ENCODE results near the gene ADIG. TPM values are rescaled to one million over a fixed set of nuclear protein-coding genes. Genes with fewer than 3 reads are reported as not detected.
"Not testable (repeated sequence)": the region's sequence is repeated elsewhere in the genome, so short reads cannot be mapped to it uniquely, and the experiment has no call there.

The ADIG gene
- polyA plus RNA-seq, 2 donors, result not detected

DNA sequence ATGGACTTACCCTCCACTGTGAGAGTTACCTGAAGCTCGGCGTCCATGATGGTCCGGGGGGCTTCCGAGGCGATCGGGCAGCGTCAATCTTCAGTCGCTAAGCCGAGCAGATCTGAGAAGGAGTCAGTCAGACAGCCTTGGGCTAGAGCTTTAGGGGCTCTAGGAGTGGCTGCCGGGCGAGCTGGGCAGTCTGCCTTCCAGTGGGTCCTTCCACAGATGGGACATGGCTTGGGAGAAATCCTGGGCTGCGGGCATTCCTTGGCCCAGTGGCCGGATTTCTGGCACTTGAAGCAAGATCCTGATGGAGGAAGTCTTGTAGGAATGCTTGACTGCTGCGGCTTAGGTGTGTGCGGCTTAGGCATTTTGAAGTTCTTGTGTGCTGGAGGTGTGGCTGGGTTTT is 14.9 kb downstream of the ADIG start:
- H3K4me3 ChIP-seq (ENCODE audit: low read depth in 1 of 2, low read length in 2 of 2); H3K4me1 ChIP-seq (ENCODE audit: control insufficient read depth in 2 of 2, insufficient read depth in 2 of 2, low read length in 1 of 2); H3K9me3 ChIP-seq (ENCODE audit: control insufficient read depth in 2 of 2, insufficient read depth in 1 of 2, low read depth in 1 of 2, low read length in 1 of 2); H3K36me3 ChIP-seq (ENCODE audit: control insufficient read depth in 2 of 2, insufficient read depth in 2 of 2, low read length in 1 of 2); H3K27me3 ChIP-seq (ENCODE audit: control insufficient read depth in 1 of 2, insufficient read depth in 2 of 2, low read length in 2 of 2): not testable (repeated sequence)
- 83 to 87% methylated on average over 15 of the region's 15 CpGs for WGBS, 2 donors
- peak overlapping the region in 1 of 2 donors; percentile 24 for H3K27ac ChIP-seq (ENCODE audit: low read depth in 2 of 2, low read length in 1 of 2)

DNA sequence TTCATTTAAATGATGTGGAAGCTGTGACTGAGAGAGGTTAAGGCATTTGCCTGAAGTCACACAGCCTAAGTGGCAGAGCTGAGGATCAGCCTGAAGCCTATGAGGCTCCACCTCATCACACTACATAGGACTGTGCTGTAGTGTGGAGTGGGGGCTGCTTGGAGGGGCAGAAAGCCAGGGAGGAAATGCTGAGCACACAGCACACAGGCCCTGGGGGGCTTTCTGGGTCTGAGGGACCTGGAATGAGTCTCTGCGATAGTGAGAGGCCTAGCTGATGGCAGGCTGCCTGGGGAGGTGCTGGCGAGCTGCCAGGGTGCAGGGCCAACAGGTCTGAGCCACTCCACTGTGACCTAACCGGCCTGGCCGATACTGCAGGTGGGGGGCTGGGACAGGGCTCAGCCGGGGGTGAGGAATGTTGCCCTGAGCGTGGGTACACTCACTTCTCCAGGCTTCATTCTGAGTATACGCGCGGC is 18.4 kb downstream of the ADIG start:
- Histone ChIP-seq H3K27me3 (ENCODE audit: control insufficient read depth in 1 of 2, insufficient read depth in 2 of 2, low read length in 2 of 2) (peaks cover 0 to 6% of the 10 kb centered on the region in 2 donors), H3K27ac (ENCODE audit: low read depth in 2 of 2, low read length in 1 of 2) (peak overlapping the region in 1 of 2 donors; percentile 64), H3K9me3 (ENCODE audit: control insufficient read depth in 2 of 2, insufficient read depth in 1 of 2, low read depth in 1 of 2, low read length in 1 of 2) (no peaks in the 10 kb centered on the region), H3K4me3 (ENCODE audit: low read depth in 1 of 2, low read length in 2 of 2) (no peak overlapping the region), H3K4me1 (ENCODE audit: control insufficient read depth in 2 of 2, insufficient read depth in 2 of 2, low read length in 1 of 2) (peaks cover 0 to 8% of the 10 kb centered on the region in 2 donors), H3K36me3 (ENCODE audit: control insufficient read depth in 2 of 2, insufficient read depth in 2 of 2, low read length in 1 of 2) (no peaks in the 10 kb centered on the region)
- WGBS, 2 donors, result 30 to 43% methylated on average over 9 of the region's 9 CpGs

DNA sequence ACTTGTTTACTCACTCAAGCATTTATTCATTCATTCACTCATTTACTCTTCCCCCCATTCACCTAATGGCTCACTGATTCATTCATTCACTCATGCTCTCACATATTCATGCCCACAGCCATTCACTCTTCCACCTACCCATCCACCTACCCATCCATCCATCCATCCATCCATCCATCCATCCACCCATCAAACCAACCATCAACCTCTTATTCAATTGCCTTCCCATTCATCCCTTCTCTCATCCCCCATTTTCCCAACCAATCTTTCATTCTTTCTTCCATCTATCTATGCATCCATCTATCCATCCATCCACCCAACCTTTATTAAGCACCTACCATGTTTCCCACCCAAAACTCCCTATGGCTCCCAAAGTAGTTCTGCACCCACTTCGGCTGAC is 19.1 kb downstream of the ADIG start:
- Histone ChIP-seq H3K27ac (ENCODE audit: low read depth in 2 of 2, low read length in 1 of 2) (peak overlapping the region in 1 of 2 donors; percentile 53), H3K27me3 (ENCODE audit: control insufficient read depth in 1 of 2, insufficient read depth in 2 of 2, low read length in 2 of 2) (peaks cover 0 to 6% of the 10 kb centered on the region in 2 donors)

DNA sequence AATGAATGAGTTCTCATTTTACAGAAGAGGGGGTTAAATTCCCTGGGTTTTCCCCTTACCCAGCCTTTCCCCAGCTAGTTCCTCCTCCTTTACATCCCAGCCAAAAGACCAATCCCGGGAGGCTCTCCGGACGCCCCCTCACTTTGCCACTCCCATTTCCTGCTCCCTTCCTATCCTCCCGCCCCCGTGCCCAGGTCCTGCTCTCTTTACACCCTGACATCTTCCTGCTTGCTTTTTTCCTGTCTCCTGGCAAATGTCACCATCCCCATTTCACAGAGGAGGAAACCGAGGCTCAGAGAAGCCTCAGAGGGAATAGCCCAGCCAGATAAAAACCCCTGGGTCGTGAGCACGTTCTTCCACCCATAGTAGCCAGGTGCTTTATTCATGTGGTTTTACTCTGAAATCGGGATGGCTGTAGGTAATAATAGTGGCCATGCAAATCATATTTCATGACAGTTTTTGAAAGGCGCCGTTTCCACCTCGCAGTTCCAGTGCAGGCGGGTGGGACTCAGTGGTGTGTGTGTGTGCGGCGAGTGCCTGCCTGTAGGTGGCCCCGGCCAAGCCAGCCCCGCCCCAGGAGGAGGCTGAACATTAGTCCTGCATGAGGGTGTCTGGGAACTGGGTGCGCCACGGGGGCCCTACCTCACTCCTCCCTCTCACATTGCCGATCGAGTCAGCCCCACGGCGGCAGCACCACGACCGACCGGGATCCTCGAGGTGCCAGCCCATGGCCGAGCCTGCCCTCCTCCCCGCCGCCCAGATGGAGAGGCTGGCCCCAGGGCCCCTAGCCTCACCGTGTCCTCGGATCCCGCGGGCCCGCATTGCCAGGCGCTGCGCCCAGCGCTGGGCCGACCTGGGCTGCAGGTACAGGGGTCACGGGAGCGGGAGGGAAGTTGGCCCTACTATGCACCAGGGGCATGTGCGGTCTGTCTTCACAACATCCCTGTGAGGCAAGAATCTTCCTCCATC is 20.5 kb downstream of the ADIG start, which contains the start of gene ARHGAP40:
ARHGAP40 (plus strand) TSS at position 594 of the 969 bp plus-strand sequence.
- Histone ChIP-seq H3K9me3 (ENCODE audit: control insufficient read depth in 2 of 2, insufficient read depth in 1 of 2, low read depth in 1 of 2, low read length in 1 of 2) (no peaks in the 10 kb centered on the region), H3K27me3 (ENCODE audit: control insufficient read depth in 1 of 2, insufficient read depth in 2 of 2, low read length in 2 of 2) (peaks cover 0 to 6% of the 10 kb centered on the region in 2 donors), H3K27ac (ENCODE audit: low read depth in 2 of 2, low read length in 1 of 2) (peak within 1 kb of the TSS; percentile 30 to 36), H3K36me3 (ENCODE audit: control insufficient read depth in 2 of 2, insufficient read depth in 2 of 2, low read length in 1 of 2) (no peaks in the 10 kb centered on the region), H3K4me3 (ENCODE audit: low read depth in 1 of 2, low read length in 2 of 2) (peak within 1 kb of the TSS; percentile 50 to 56), H3K4me1 (ENCODE audit: control insufficient read depth in 2 of 2, insufficient read depth in 2 of 2, low read length in 1 of 2) (peaks cover 0 to 8% of the 10 kb centered on the region in 2 donors)
- WGBS, 2 donors, result 9% methylated on average over 42 of the region's 42 CpGs

More for the DNA sequence above, 19.1 kb downstream of the ADIG start:
- H3K9me3 ChIP-seq (ENCODE audit: control insufficient read depth in 2 of 2, insufficient read depth in 1 of 2, low read depth in 1 of 2, low read length in 1 of 2), result no peaks in the 10 kb centered on the region
- H3K36me3 ChIP-seq (ENCODE audit: control insufficient read depth in 2 of 2, insufficient read depth in 2 of 2, low read length in 1 of 2), result no peaks in the 10 kb centered on the region
- peaks cover 0 to 8% of the 10 kb centered on the region in 2 donors for H3K4me1 ChIP-seq (ENCODE audit: control insufficient read depth in 2 of 2, insufficient read depth in 2 of 2, low read length in 1 of 2)
- no peak overlapping the region for H3K4me3 ChIP-seq (ENCODE audit: low read depth in 1 of 2, low read length in 2 of 2)
- WGBS, 2 donors, result 95 to 100% methylated on average over 1 of the region's 1 CpG

DNA sequence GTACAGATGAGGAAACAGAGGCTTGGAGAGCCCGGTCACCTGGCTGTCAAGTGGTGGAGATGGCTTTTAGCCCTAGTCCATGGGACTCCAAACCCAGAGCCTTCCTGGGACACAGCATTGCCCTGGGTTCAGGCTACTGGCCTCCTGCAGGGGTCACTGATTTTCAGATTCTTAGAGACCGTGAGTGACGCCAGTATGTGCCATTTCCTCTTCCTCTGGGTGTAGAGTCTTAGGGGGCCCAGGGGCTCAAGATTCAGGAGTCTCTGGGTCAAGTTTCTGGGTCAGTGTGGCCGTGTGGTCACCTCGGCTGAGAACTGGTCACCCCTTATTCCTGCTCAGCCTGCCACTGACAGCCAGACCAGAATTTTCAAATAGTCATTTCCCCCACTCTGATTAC is 21.2 kb downstream of the ADIG start:
- Histone ChIP-seq H3K27ac (ENCODE audit: low read depth in 2 of 2, low read length in 1 of 2) (no peak overlapping the region), H3K27me3 (ENCODE audit: control insufficient read depth in 1 of 2, insufficient read depth in 2 of 2, low read length in 2 of 2) (peaks cover 0 to 6% of the 10 kb centered on the region in 2 donors), H3K4me1 (ENCODE audit: control insufficient read depth in 2 of 2, insufficient read depth in 2 of 2, low read length in 1 of 2) (peaks cover 0 to 8% of the 10 kb centered on the region in 2 donors), H3K9me3 (ENCODE audit: control insufficient read depth in 2 of 2, insufficient read depth in 1 of 2, low read depth in 1 of 2, low read length in 1 of 2) (no peaks in the 10 kb centered on the region), H3K4me3 (ENCODE audit: low read depth in 1 of 2, low read length in 2 of 2) (peak overlapping the region; percentile 50 to 56), H3K36me3 (ENCODE audit: control insufficient read depth in 2 of 2, insufficient read depth in 2 of 2, low read length in 1 of 2) (no peaks in the 10 kb centered on the region)
- WGBS, 2 donors, result 54 to 57% methylated on average over 5 of the region's 5 CpGs

DNA sequence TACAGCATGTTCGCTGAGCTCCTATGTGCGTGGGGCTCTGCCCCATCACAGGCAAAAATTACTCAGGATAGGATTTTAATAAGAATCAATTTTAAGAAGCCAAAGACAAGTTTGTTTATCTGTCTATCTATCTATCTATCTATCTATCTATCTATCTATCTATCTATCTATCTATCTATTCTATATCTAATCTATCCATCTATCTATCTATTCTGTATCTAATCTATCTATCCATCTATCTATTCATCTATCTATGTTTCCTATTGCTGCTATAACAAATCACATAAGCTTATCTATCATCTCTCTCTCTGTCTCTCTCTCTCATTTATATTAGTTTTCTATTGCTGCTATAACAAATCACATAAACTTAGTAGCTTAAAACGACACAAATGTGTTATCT is 22.3 kb downstream of the ADIG start:
- Histone ChIP-seq H3K4me1 (ENCODE audit: control insufficient read depth in 2 of 2, insufficient read depth in 2 of 2, low read length in 1 of 2) (peaks cover 0 to 8% of the 10 kb centered on the region in 2 donors), H3K27ac (ENCODE audit: low read depth in 2 of 2, low read length in 1 of 2) (no peak overlapping the region), H3K9me3 (ENCODE audit: control insufficient read depth in 2 of 2, insufficient read depth in 1 of 2, low read depth in 1 of 2, low read length in 1 of 2) (no peaks in the 10 kb centered on the region), H3K36me3 (ENCODE audit: control insufficient read depth in 2 of 2, insufficient read depth in 2 of 2, low read length in 1 of 2) (no peaks in the 10 kb centered on the region), H3K4me3 (ENCODE audit: low read depth in 1 of 2, low read length in 2 of 2) (peak overlapping the region; percentile 21 to 50), H3K27me3 (ENCODE audit: control insufficient read depth in 1 of 2, insufficient read depth in 2 of 2, low read length in 2 of 2) (peaks cover 0 to 7% of the 10 kb centered on the region in 2 donors)
- WGBS, 2 donors, result 78 to 83% methylated on average over 3 of the region's 3 CpGs

DNA sequence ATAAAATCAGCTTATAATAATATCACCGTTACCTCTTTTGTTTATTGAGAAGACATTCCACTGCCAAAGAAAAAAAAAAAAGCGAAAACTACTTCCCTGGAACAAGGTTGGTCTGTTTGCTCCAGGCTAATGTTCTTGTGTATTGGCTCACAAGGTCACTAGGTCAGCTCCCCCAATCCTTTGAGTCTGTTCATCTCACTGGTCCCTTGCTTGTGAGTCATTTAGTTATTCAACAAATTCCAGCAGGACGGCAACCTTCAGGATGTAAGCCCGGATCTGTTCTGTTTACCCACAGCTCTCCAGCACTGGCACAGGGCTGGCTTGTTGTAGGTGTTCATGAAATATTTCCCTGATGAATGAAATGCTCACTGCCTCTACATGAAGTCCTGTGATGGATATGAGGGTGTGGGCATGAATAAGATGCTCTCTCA is 23.9 kb downstream of the ADIG start:
- peaks cover 0 to 3% of the 10 kb centered on the region in 2 donors for H3K4me1 ChIP-seq (ENCODE audit: control insufficient read depth in 2 of 2, insufficient read depth in 2 of 2, low read length in 1 of 2)
- 31 to 38% methylated on average over 4 of the region's 4 CpGs for WGBS, 2 donors
- H3K27ac ChIP-seq (ENCODE audit: low read depth in 2 of 2, low read length in 1 of 2), result no peak overlapping the region
- H3K36me3 ChIP-seq (ENCODE audit: control insufficient read depth in 2 of 2, insufficient read depth in 2 of 2, low read length in 1 of 2), result no peaks in the 10 kb centered on the region
- no peaks in the 10 kb centered on the region for H3K9me3 ChIP-seq (ENCODE audit: control insufficient read depth in 2 of 2, insufficient read depth in 1 of 2, low read depth in 1 of 2, low read length in 1 of 2)
- peaks cover 0 to 7% of the 10 kb centered on the region in 2 donors for H3K27me3 ChIP-seq (ENCODE audit: control insufficient read depth in 1 of 2, insufficient read depth in 2 of 2, low read length in 2 of 2)
- no peak overlapping the region for H3K4me3 ChIP-seq (ENCODE audit: low read depth in 1 of 2, low read length in 2 of 2)

DNA sequence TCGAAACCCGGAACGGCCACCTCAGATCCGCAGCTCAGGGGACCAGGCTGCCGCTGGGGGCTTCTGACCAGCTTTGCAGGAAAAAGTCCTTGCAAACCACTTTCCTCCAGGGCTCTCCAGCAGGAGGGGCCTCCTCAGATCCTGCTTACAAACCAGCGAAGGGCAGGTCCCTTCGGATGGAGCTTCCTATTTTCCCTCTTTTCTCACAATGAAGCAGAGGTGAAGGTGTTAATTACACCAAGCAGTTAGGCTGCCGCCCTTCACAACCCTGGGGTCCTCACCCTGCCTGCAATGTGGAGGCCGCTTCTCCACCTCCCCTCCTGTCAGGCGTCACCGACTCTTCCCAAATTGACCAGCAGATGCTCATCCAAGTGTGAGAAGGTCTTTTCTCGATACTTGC is 26.4 kb downstream of the ADIG start:
- no peaks in the 10 kb centered on the region for H3K9me3 ChIP-seq (ENCODE audit: control insufficient read depth in 2 of 2, insufficient read depth in 1 of 2, low read depth in 1 of 2, low read length in 1 of 2)
- H3K27me3 ChIP-seq (ENCODE audit: control insufficient read depth in 1 of 2, insufficient read depth in 2 of 2, low read length in 2 of 2), result peaks cover 0 to 2% of the 10 kb centered on the region in 2 donors
- H3K4me3 ChIP-seq (ENCODE audit: low read depth in 1 of 2, low read length in 2 of 2), result no peak overlapping the region
- 48% methylated on average over 12 of the region's 12 CpGs for WGBS, 2 donors
- H3K4me1 ChIP-seq (ENCODE audit: control insufficient read depth in 2 of 2, insufficient read depth in 2 of 2, low read length in 1 of 2), result no peaks in the 10 kb centered on the region
- no peaks in the 10 kb centered on the region for H3K36me3 ChIP-seq (ENCODE audit: control insufficient read depth in 2 of 2, insufficient read depth in 2 of 2, low read length in 1 of 2)
- no peak overlapping the region for H3K27ac ChIP-seq (ENCODE audit: low read depth in 2 of 2, low read length in 1 of 2)

DNA sequence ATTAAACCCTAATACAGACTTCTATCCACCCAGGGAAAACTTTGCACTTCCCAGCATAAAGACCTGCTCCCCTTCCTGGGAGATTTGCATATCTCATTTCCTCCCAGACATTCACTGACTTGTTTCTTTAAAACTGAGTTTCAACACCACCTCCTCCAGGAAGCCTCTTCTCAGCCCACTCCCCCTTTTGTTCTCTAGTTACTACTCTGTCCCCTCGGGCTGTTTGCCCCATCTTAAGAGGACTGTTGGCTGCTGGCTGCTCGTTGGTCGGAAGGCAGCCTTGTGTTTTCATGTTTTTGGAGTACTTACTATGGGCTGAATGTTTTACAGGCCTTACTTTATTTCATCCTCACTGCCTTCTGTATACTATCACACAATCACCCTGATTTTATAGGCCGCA is 27.2 kb downstream of the ADIG start:
- H3K27me3 ChIP-seq (ENCODE audit: control insufficient read depth in 1 of 2, insufficient read depth in 2 of 2, low read length in 2 of 2), result peaks cover 0 to 2% of the 10 kb centered on the region in 2 donors
- no peaks in the 10 kb centered on the region for H3K36me3 ChIP-seq (ENCODE audit: control insufficient read depth in 2 of 2, insufficient read depth in 2 of 2, low read length in 1 of 2)
- H3K9me3 ChIP-seq (ENCODE audit: control insufficient read depth in 2 of 2, insufficient read depth in 1 of 2, low read depth in 1 of 2, low read length in 1 of 2), result no peaks in the 10 kb centered on the region
- H3K27ac ChIP-seq (ENCODE audit: low read depth in 2 of 2, low read length in 1 of 2), result no peak overlapping the region
- WGBS, 2 donors, result 76 to 83% methylated on average over 4 of the region's 4 CpGs
- no peak overlapping the region for H3K4me3 ChIP-seq (ENCODE audit: low read depth in 1 of 2, low read length in 2 of 2)
- H3K4me1 ChIP-seq (ENCODE audit: control insufficient read depth in 2 of 2, insufficient read depth in 2 of 2, low read length in 1 of 2), result no peaks in the 10 kb centered on the region
